ENCODE data around the gene NTSR1. TPM values are rescaled to one million over a fixed set of nuclear protein-coding genes. Genes with fewer than 3 reads are reported as not detected.

NTSR1 gene
- total and polyA plus RNA-seq, 7 donors: 0.01 to 0.08 (median 0.05) TPM; not detected in 3

GRCh38 chr20:62707276-62707920, 1.2 kb upstream of the NTSR1 start:
- H3K36me3 ChIP-seq (ENCODE audit: insufficient read depth in 1 of 2, low read depth in 1 of 2): no peaks in the 10 kb centered on the region
- WGBS, 3 donors: 71 to 75% (median 72%) methylated on average over 15 to 16 of the region's 16 CpGs
- intact Hi-C loops (cut with DNase I): no loop called here
- peaks cover 2 to 87% (median 17%) of the 10 kb centered on the region in 3 donors for H3K27me3 ChIP-seq (ENCODE audit: insufficient read depth in 3 of 3, low read length in 2 of 3)
- ATAC-seq (no peak), DNase-seq (no peak)
- no peak overlapping the region for H3K4me3 ChIP-seq
- no peaks in the 10 kb centered on the region for H3K9me3 ChIP-seq
- no peak overlapping the region for H3K27ac ChIP-seq
- no peak for TF ChIP-seq CTCF (IDR thresholded peaks at IDR 0.05)
- H3K4me1 ChIP-seq: no peaks in the 10 kb centered on the region

GRCh38 chr20:62707921-62708521, 615 bp upstream of the NTSR1 start:
- DNase-seq (peak in 1 of 2 donors; percentile 2), ATAC-seq (no peak)
- 14 to 20% (median 16%) methylated on average over 14 to 20 of the region's 20 CpGs for WGBS, 3 donors
- intact Hi-C loops (cut with DNase I): no loop called here
- H3K4me3 ChIP-seq: no peak overlapping the region
- peaks cover 2 to 81% (median 17%) of the 10 kb centered on the region in 3 donors for H3K27me3 ChIP-seq (ENCODE audit: insufficient read depth in 3 of 3, low read length in 2 of 3)
- no peaks in the 10 kb centered on the region for H3K9me3 ChIP-seq
- no peaks in the 10 kb centered on the region for H3K36me3 ChIP-seq (ENCODE audit: insufficient read depth in 1 of 2, low read depth in 1 of 2)
- TF ChIP-seq CTCF (IDR thresholded peaks at IDR 0.05): no peak
- H3K27ac ChIP-seq: no peak overlapping the region
- H3K4me1 ChIP-seq: no peaks in the 10 kb centered on the region

GRCh38 chr20:62709537-62709905, 885 bp downstream of the NTSR1 start:
- WGBS, 3 donors: 70 to 83% (median 73%) methylated on average over 26 to 30 of the region's 30 CpGs

GRCh38 chr20:62710221-62710885, 1.7 kb downstream of the NTSR1 start:
- Histone ChIP-seq H3K4me1 (no peaks in the 10 kb centered on the region), H3K9me3 (no peaks in the 10 kb centered on the region), H3K27me3 (ENCODE audit: insufficient read depth in 3 of 3, low read length in 2 of 3) (peaks cover 2 to 69% (median 20%) of the 10 kb centered on the region in 3 donors), H3K27ac (no peak overlapping the region), H3K36me3 (ENCODE audit: insufficient read depth in 1 of 2, low read depth in 1 of 2) (no peaks in the 10 kb centered on the region), H3K4me3 (no peak overlapping the region)
- no peak for DNase-seq
- TF ChIP-seq CTCF (IDR thresholded peaks at IDR 0.05): no peak
- no peak for ATAC-seq
- intact Hi-C loops (cut with DNase I): no loop called here
- 71 to 74% (median 72%) methylated on average over 20 of the region's 20 CpGs for WGBS, 3 donors

More at GRCh38 chr20:62709537-62709905, 885 bp downstream of the NTSR1 start:
- Histone ChIP-seq H3K27ac (no peak overlapping the region), H3K4me3 (no peak overlapping the region), H3K4me1 (no peaks in the 10 kb centered on the region), H3K9me3 (no peaks in the 10 kb centered on the region), H3K36me3 (ENCODE audit: insufficient read depth in 1 of 2, low read depth in 1 of 2) (no peaks in the 10 kb centered on the region), H3K27me3 (ENCODE audit: insufficient read depth in 3 of 3, low read length in 2 of 3) (peaks cover 2 to 73% (median 17%) of the 10 kb centered on the region in 3 donors)
- no peak for DNase-seq
- intact Hi-C loops (cut with DNase I): no loop called here
- no peak for ATAC-seq
- TF ChIP-seq CTCF (IDR thresholded peaks at IDR 0.05): no peak
